ENCODE measurements around the gene COL4A4.

Gene COL4A4

DNA sequence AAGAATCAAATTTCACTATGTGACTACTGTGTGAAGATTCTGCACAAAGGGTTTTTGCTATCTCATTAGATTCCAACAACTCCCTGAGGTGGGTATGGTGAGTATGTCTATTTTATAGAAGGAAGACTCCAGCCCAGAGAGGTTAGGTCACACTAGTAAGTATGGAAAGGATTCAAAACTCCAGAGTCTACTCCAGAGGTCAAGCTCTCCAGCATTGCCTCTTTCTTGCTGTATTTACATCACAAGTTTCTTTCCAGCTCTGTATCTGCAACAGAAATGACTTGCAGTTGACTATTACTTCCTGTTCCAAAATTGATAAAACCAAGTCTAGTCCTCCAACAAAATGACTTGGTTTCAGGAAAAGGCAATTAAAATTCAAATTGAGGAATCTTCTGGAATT lies 2.1 kb downstream of the COL4A4 start:
- no peak for TF ChIP-seq ZFX (IDR thresholded peaks at IDR 0.05; ENCODE audit: borderline replicate concordance)
- TF ChIP-seq CTCF (IDR thresholded peaks at IDR 0.05), result no peak
- no peak overlapping the region for H3K27ac ChIP-seq

GRCh38 chr2:227160164-227160563 lies 3.8 kb downstream of the COL4A4 start:
- no peak overlapping the region for H3K27ac ChIP-seq
- TF ChIP-seq ZFX (IDR thresholded peaks at IDR 0.05; ENCODE audit: borderline replicate concordance) (no peak), CTCF (IDR thresholded peaks at IDR 0.05) (no peak)

DNA sequence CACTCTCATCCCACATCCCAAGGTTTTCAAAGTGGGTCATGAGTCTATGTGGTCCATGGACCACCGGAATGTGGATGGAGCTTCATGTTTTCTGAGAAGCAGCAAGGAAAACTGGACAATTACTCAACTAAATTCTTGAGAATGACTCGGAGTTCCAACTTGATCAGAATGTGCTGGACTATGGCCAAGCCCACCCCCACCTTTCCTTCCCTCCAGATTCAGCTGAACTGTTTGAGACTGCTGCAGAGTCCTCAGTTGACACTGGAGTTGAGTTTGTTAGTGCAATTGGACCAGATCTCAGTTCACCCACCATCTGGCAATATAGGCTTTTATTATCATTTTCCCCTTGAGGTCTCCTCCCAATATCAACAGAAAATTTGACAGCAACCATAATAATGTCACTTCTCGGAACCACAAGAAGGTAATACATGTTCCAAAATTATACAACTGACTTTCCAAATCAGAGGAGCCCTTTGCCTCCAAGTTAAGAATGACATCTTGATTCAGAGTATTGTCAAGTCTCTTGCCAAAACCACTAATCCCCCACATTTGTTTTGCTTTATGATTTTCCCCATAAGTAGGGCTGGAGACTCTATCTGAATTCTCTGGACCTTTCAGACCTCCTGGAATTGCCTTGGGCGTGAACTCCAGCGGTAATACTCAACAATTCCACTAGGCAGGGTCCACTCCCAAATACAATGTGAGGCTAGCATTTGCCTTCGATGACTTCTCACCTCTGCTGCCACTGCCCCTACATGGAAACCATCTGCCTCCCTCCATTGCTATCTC lies 8.8 kb downstream of the COL4A4 start:
- no peak overlapping the region for H3K27ac ChIP-seq
- TF ChIP-seq CTCF (IDR thresholded peaks at IDR 0.05) (no peak), ZFX (IDR thresholded peaks at IDR 0.05; ENCODE audit: borderline replicate concordance) (no peak)

DNA sequence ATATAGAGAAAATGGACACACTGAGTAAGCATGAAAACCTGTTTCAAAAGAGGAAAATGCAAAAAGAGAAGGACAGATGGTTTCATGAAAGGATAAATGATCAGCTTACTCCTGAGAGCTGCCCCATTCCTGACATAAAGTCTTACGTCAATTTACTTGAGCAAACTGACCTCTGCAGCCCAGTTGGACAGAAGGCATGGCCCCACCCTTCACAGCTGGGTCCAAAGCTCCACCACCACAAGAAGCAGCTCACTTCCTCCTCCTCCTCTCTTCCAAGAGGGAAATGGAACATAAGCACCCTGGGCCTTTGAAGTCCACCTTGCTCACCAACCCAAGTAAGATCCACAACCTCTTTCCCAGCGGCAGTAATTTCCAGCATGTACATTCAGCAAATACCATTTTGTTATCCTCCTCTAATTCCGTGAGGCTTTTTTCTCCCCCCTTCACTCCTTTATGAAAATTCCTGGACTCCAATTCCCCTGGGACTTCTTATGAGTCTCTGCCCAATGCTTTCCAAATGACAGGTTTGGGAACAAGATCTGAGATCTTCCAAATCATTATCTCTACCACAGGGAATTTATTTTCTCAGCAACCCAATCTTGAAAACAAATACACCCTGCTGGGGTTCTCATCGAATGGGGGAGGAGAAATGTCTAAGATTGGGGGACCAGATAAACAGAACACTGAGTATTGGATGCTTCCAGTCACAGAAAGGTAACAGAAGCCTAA lies 10.1 kb downstream of the COL4A4 start:
- no peak for TF ChIP-seq ZFX (IDR thresholded peaks at IDR 0.05; ENCODE audit: borderline replicate concordance)
- no peak for TF ChIP-seq CTCF (IDR thresholded peaks at IDR 0.05)
- H3K27ac ChIP-seq, result no peak overlapping the region

DNA sequence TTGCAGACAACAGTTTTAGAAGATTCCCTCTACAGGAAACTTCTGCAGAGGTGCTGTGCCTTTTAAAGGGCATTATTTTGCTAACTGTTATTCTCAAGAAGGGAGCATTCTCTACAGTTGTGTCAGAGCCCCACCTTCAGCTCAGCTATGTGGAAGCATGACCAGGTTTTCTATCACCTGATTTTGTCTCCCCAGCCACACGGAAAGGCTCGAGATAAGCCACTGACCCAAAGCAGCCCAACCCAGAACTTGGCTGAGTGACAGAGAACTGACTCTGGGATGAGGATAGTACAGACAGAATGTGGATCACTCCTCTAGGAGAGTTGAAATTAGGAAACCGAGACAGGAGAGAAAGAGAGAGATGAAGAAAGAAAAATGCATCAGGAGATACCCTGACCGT lies 10.7 kb downstream of the COL4A4 start:
- H3K27ac ChIP-seq, result no peak overlapping the region
- TF ChIP-seq CTCF (IDR thresholded peaks at IDR 0.05) (no peak), ZFX (IDR thresholded peaks at IDR 0.05; ENCODE audit: borderline replicate concordance) (no peak)

GRCh38 chr2:227152093-227152766 lies 11.8 kb downstream of the COL4A4 start:
- no peak overlapping the region for H3K27ac ChIP-seq
- TF ChIP-seq CTCF (IDR thresholded peaks at IDR 0.05) (no peak), ZFX (IDR thresholded peaks at IDR 0.05; ENCODE audit: borderline replicate concordance) (no peak)
